Esophagus muscularis mucosa (tissue), 3 donors: ENCODE data around the gene UTF1.

ENCODE experiments used
- POLR2A ChIP-seq: fragments of 450-650 bp; IDR thresholded peaks from one replicate; pipeline ENCODE4 v1.6.1; 2017; ENCODE audit warnings: antibody characterized with exemption, moderate library complexity, mild to moderate bottlenecking, low read depth
- TF ChIP-seq, protein P1 (sequence below), 3 experiments: fragments of 200-600 bp in 2 of 3; fragments of 450-650 bp in 1 of 3; sonication (generic) in 2 of 3; IDR thresholded peaks; one replicate each; pipeline ENCODE4 v1.5.1; 2017 to 2019; ENCODE audit warnings: antibody characterized with exemption in 3 of 3, mild to moderate bottlenecking in 2 of 3, moderate library complexity in 1 of 3

DNA sequence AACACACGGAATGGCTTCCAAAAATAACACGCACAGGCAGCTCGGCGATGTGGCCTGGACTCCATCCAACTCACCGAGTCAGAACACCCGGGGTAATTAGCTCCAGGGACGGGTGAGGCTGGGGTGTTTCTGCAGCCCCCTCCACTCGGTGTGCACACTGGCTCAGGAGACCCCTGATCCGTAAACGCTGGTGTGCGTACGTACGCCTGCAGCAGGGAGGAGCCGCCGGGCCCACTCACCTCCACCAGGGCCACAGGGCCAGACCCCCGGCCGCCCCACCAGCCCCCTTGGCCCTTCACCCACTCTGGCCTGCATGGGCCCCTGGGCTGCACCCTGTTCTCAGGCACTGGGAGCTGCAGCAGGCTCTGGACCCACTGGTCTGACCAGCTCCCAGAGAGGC is 22.4 kb upstream of the UTF1 start:
- TF ChIP-seq, protein P1, sequence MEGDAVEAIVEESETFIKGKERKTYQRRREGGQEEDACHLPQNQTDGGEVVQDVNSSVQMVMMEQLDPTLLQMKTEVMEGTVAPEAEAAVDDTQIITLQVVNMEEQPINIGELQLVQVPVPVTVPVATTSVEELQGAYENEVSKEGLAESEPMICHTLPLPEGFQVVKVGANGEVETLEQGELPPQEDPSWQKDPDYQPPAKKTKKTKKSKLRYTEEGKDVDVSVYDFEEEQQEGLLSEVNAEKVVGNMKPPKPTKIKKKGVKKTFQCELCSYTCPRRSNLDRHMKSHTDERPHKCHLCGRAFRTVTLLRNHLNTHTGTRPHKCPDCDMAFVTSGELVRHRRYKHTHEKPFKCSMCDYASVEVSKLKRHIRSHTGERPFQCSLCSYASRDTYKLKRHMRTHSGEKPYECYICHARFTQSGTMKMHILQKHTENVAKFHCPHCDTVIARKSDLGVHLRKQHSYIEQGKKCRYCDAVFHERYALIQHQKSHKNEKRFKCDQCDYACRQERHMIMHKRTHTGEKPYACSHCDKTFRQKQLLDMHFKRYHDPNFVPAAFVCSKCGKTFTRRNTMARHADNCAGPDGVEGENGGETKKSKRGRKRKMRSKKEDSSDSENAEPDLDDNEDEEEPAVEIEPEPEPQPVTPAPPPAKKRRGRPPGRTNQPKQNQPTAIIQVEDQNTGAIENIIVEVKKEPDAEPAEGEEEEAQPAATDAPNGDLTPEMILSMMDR (IDR thresholded peaks at IDR 0.05) = no peak
- no peak for TF ChIP-seq POLR2A
